HG03103 (cell line): ENCODE measurements around the gene SCAMP4.
"Not testable (repeated sequence)": the region's sequence is repeated elsewhere in the genome, so short reads cannot be mapped to it uniquely, and the experiment has no call there.

Experiments used
- ATAC-seq: cut with Tn5 transposase; IDR thresholded peaks from one replicate; pipeline ENCODE4 v1.9.1; 2021; ENCODE audit warnings: low read depth; ENCODE audit not compliant: unreplicated experiment

SCAMP4 gene

GRCh38 chr19:1866693-1867348 is 38.4 kb upstream of the SCAMP4 start:
- ATAC-seq = no peak

- no peak for ATAC-seq
These were observed 37.9 kb upstream of the SCAMP4 start for GRCh38 chr19:1867349-1867724.

- no peak for ATAC-seq
These were observed 36.2 kb upstream of the SCAMP4 start for GRCh38 chr19:1868971-1869370.

- no peak for ATAC-seq
These were observed 34.0 kb upstream of the SCAMP4 start for GRCh38 chr19:1871140-1871597.

- ATAC-seq = no peak
These were observed 33.6 kb upstream of the SCAMP4 start for GRCh38 chr19:1871630-1872029.

GRCh38 chr19:1872807-1873523 is 32.2 kb upstream of the SCAMP4 start:
- no peak for ATAC-seq

- no peak for ATAC-seq
These were observed 31.4 kb upstream of the SCAMP4 start for GRCh38 chr19:1873524-1874473.

GRCh38 chr19:1874554-1875185 is 30.5 kb upstream of the SCAMP4 start:
- ATAC-seq = no peak

GRCh38 chr19:1875265-1875645 is 29.9 kb upstream of the SCAMP4 start:
- not testable (repeated sequence) for ATAC-seq

- peak; percentile 68 for ATAC-seq
These were observed 29.3 kb upstream of the SCAMP4 start for GRCh38 chr19:1875646-1876495.

GRCh38 chr19:1876496-1877279 is 28.5 kb upstream of the SCAMP4 start:
- peak; percentile 20 for ATAC-seq

GRCh38 chr19:1877280-1877660 is 27.9 kb upstream of the SCAMP4 start:
- ATAC-seq = not testable (repeated sequence)

GRCh38 chr19:1878583-1878982 is 26.6 kb upstream of the SCAMP4 start:
- not testable (repeated sequence) for ATAC-seq

- ATAC-seq = not testable (repeated sequence)
These were observed 25.2 kb upstream of the SCAMP4 start for GRCh38 chr19:1879982-1880381.

- no peak for ATAC-seq
These were observed 24.4 kb upstream of the SCAMP4 start for GRCh38 chr19:1880611-1881392.

- not testable (repeated sequence) for ATAC-seq
These were observed 23.7 kb upstream of the SCAMP4 start for GRCh38 chr19:1881393-1882088.

GRCh38 chr19:1882089-1882785 is 23.0 kb upstream of the SCAMP4 start:
- ATAC-seq = no peak
